Cardiac fibroblast (primary cell): ENCODE data around the gene GLRA3.

Experiments used
- DNase-seq, 2 donors: peaks; one replicate each; pipeline versions ENCODE4 v3.0.0 to v3.0.0-alpha.2; 2010; ENCODE audit warnings: low read depth in 2 of 2
- H3K4me3 ChIP-seq, 2 donors: replicated peaks in 1 of 2; 1 replicate in 1 of 2; 2 replicates in 1 of 2; pipeline ENCODE4 v1.5.1; 2011; ENCODE audit warnings: low read depth in 2 of 2, low read length in 2 of 2, mild to moderate bottlenecking in 2 of 2, moderate library complexity in 1 of 2
- CTCF ChIP-seq: IDR thresholded peaks from one replicate; pipeline ENCODE4 v1.5.1; 2011; ENCODE audit warnings: low read depth, mild to moderate bottlenecking, low read length, inconsistent platforms

Gene GLRA3

GRCh38 chr4:174673865-174674264 is 155.2 kb downstream of the GLRA3 start:
- DNase-seq: no peak
- no peak overlapping the region for H3K4me3 ChIP-seq
- TF ChIP-seq CTCF: no peak

GRCh38 chr4:174672276-174672675 is 156.8 kb downstream of the GLRA3 start:
- DNase-seq: peak in 1 of 2 donors; percentile 44
- H3K4me3 ChIP-seq: no peak overlapping the region
- TF ChIP-seq CTCF: no peak

- no peak overlapping the region for H3K4me3 ChIP-seq
- no peak for TF ChIP-seq CTCF
- peak; percentile 85 to 88 for DNase-seq
These were observed 159.8 kb downstream of the GLRA3 start for GRCh38 chr4:174669270-174669669.

- no peak for TF ChIP-seq CTCF
- no peak for DNase-seq
- no peak overlapping the region for H3K4me3 ChIP-seq
These were observed 163.2 kb downstream of the GLRA3 start for GRCh38 chr4:174665799-174666198.

- DNase-seq: peak; percentile 4 to 7
- no peak overlapping the region for H3K4me3 ChIP-seq
- no peak for TF ChIP-seq CTCF
These were observed 165.8 kb downstream of the GLRA3 start for GRCh38 chr4:174663216-174663615.

GRCh38 chr4:174658246-174658645 is 170.8 kb downstream of the GLRA3 start:
- TF ChIP-seq CTCF: no peak
- no peak overlapping the region for H3K4me3 ChIP-seq
- DNase-seq: peak in 1 of 2 donors; percentile 12

- no peak for TF ChIP-seq CTCF
- no peak overlapping the region for H3K4me3 ChIP-seq
- DNase-seq: no peak
These were observed 171.6 kb downstream of the GLRA3 start for GRCh38 chr4:174657472-174657871.
